HG03439 (cell line): ENCODE data around the gene PLD3.

ENCODE experiments used
- ATAC-seq: cut with Tn5 transposase; IDR thresholded peaks from one replicate; pipeline ENCODE4 v1.9.1; 2021; ENCODE audit warnings: mild to moderate bottlenecking, moderate library complexity; ENCODE audit not compliant: unreplicated experiment

The PLD3 gene

GRCh38 chr19:40411958-40412499 is 63.5 kb downstream of the PLD3 start:
- no peak for ATAC-seq

- no peak for ATAC-seq
Measured at GRCh38 chr19:40412866-40413265, 64.4 kb downstream of the PLD3 start.

DNA sequence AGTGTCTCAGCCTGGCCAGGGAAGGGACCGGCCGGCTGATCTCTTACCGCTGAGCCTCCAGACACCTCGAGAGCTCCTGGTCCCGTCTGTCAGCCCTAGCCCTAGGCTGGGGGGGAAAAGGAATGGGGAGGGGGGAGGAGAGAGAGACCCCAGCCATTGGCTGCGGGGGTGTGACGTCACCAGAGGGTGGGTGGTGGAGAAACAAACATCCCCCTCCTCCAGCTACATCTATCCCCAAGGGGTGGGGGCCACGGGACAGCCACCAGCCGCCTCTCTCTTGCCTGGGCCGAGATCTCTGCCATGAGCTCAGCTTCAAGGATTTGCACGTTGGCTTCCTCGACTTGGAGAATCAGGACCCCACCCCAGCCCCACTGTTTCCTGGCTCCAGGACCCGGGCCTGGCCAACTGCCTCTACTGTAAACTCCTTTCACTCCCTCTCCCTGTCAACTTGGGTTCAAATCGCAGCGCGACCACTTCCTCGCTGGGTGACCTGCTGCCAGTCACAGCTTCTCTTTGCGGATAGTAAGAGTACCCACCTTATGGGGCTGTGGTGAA is 64.9 kb downstream of the PLD3 start, which contains the start of gene PRX:
Gene PRX (minus strand): TSS at position 88 of the 555 bp plus-strand sequence. CDS start 5,446 bp downstream, outside the sequence.
- ATAC-seq: no peak

GRCh38 chr19:40414542-40415535 is 66.3 kb downstream of the PLD3 start:
- no peak for ATAC-seq

- no peak for ATAC-seq
Measured at GRCh38 chr19:40415768-40416167, 67.3 kb downstream of the PLD3 start.

DNA sequence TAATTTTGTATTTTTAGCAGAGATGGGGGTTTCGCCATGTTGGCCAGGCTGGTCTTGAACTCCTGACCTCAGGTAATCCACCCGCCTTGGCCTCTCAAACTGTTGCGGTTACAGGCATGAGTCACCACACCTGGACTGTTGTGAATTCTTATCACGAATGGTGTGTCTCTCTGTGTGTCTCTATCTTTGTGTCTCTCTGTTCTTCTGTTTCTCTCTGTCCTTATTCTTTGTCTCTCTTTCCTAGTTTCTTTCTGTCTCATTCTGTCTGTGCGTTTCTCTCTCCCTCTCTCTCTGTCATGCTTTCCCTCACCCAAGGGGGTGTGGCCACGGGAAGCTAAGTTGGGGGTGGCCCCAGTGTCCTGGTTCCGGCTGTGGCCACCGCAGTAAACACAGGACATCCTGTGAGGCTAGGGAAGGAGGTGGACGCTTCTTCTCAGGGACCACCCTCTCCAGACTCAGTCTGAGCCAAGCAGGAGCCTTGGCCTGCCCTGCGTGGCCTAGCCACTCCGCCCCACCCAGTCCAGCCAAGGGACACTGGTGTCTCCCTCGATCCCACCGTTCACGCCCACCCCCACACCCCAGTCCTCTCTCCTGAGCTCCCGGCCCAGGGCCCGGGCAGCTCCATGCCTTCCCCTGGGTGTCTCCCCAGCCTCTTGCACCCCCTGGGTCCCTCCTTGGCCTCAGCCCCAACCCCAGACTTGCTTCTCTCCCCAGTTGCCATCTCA is 68.6 kb downstream of the PLD3 start:
- ATAC-seq: no peak

DNA sequence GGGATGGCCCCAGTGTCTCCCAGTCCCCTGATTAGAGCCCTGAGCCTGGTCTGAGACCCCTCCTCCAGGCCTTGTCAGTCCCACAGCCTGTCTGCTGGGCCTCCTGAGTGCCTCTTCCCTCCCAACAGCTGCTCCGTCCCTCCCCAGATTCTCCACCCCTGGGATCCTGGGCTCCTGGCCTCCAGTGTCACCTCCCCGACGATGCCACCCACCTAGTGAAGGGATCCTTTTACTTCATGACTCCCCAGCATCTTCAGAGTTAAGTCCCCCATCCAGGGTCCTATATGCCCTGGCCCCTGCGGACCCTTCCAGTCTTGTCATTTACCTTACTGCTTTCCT is 69.1 kb downstream of the PLD3 start:
- ATAC-seq: no peak

DNA sequence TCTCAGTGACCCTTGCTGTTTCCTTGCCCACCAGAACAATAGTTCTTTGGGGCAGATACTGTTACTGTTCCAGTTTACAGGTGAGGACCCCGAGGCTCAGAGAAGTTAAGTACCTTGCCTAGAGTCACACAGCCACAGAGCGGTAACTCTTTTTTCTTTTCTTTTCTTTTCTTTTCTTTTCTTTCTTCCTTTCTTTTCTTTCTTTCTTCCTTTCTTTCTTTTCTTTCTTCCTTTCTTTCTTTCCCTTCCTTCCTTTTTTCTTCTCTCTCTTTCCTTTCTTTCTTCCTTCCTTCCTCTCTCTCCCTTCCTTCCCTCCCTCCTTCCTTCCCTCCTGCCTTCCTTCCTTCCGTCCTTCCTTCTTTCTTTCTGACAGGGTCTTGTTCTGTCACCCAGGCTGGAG is 69.5 kb downstream of the PLD3 start:
- no peak for ATAC-seq

DNA sequence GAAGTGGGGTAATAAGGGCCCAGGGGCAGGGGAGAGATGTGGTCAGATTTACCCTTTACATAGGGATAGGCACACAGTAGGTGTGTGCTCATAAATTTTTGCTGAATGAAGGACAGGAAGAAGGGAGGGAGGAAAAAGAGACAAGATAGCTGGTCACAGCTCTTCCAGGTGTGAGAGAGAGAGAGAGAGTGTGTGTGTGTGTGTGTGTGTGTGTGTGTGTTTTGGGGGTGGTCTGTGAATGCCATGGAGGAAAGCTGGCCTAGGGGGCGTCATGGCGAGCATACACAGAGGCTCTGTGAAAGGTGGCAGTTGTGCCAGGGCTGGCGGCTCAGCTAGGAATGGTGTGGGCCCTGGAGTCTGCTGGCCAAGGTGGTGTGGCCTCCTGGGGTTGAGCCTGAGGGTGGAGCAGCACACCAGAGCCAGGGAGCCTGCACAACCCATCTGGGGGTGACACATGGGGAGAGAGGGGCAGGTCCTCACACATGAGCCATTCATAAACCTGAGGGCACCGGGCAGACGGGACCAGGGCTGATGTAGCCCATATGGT is 70.6 kb downstream of the PLD3 start:
- ATAC-seq: no peak

DNA sequence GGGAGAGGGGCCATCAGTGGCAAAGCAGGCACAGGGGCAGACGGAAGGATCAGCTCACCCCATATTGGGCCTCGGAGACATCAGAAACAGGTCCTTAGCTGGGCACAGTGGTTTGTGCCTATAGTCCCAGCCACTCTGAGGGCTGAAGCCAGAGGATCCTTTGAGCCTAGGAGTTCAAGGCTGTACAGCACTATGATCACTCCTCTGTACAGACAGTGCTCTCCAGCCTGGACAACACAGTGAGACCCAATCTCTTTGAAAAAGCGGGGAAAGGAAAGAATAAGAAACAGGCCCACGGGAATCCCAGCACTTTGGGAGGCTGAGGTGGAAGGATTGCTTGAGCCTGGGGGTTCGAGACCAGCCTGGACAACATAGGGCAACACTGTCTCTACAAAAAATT is 71.3 kb downstream of the PLD3 start:
- ATAC-seq: no peak

- no peak for ATAC-seq
Measured at GRCh38 chr19:40420451-40420765, 71.9 kb downstream of the PLD3 start.

GRCh38 chr19:40420766-40421765 is 72.6 kb downstream of the PLD3 start:
- peak; percentile 34 for ATAC-seq

- ATAC-seq: no peak
Measured at GRCh38 chr19:40421993-40422747, 73.7 kb downstream of the PLD3 start.

DNA sequence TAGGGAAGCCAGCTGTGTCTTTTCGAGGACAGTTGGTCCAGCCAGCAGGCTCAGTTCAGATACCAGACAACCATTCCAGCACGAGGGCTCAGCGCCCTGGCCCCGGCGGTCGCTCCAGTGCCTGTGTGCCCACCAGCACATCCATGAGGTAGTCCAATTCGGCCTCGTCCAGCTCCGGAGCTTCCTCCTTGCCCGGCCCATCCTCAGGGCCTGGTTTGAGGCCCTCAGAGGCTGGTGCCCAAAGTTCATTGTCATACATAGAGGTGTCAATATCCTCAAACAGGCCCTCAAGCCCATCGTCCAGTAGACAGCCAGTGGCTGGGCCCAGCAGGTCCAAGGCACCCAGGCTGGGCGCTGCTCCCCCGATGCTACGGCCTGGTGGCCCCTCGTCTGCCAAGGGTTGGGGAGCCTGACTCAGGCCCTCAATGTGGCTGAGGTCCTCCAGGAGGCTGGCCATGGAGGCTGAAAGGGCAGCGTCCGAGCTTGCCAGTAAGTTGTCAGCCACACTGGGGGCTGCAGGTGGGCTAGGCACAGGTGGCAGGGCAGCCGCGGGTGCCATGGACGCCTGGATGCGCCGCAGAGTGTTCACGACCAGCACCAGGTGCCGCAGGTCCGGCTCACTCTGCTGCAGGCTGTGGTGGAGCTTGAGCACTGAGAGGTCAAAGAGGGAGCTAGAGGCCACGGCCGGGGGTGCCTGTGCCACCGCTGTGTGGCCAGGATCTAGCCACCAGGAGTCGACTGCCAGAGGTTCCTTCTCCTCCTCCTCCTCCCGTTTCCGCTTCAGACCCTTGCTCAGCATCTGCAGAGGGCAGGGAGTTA is 74.5 kb downstream of the PLD3 start:
- no peak for ATAC-seq

- ATAC-seq: no peak
Measured at GRCh38 chr19:40423938-40424337, 75.4 kb downstream of the PLD3 start.

DNA sequence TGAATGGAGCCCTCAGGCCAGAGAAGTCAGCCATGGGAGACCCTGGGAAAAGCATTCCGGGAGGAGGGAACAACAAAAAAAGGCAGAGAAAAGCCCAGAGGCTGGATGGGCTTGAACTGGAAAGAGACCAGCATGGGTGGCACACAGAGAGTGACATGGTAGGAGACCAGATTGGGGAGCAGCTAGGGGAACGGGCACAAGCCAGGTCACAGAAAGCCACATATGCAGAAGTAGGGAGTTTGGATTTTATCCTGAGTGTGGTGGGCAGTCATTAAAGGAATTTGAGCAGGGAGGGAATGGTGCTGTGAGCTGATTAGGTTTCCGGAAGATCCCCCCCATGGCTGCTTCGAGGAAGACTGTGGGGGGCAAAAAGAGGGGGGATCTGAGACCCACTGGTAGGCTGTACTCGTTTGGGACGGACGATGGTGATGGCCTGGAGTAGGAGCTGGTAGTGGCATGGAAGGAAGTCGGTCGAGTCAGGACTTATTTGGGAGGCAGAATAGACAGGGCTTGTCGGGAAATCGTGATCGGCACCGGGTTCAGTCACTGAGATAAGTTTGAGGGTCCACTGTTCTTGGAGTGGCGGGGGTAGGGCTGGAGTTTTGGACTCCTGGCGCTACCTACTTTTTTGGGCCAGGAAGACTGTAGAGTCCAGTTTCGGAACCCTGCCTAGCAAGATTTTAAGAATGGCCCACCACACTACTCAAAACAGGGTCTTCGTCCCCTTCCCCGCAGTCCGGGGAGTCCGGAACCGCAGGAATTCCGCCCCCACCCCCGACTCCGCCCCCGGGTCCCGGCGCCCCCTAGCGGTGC is 76.3 kb downstream of the PLD3 start:
- ATAC-seq: peak; percentile 0

DNA sequence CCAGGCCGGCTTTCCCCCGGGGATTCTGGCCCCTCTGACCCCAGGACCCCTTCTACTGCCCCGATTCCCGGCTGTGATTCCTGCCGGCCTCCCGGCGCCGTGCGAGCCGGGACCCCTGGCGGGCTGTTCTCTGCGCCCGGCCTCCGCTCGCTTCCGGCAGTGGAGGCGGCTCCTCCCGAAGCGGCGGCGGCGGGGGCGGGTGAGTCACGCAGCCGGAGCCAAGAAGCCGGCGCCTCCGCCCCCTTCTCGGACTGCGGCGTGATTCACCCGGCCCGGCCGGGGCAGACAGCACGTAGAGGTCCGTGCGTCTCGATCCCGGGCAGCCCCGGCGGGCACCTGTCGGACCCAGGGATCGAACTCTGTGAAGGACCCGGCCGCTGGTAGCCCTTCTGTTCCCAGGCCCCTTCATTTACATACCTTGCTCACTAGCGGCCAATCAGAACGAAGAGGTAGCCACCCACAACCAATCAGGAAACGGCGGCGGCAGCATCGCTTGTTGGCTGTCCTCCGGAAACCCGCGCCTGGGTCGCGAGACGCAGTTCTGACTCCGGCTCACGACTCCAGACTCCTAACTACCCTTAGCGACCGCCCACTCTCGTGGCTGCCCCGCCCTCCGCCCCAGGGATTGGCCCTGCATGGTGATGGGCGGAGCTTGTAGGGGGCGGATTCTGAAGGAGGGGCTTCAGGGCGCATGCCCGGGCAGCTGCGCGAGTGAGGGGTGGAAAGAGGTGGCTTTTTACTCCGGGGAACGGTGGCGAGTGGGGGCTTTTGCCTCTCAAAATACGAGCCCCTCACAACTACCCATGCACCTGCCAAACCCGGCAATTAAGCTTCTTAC is 77.2 kb downstream of the PLD3 start, which contains the start of gene SERTAD1:
Gene SERTAD1 (minus strand): TSS at position 543 of the 838 bp plus-strand sequence. CDS start 2,446 bp downstream, outside the sequence.
- peak; percentile 82 for ATAC-seq
